Measurements from ENCODE around the gene SLC9A9. TPM values are rescaled to one million over a fixed set of nuclear protein-coding genes. Genes with fewer than 3 reads are reported as not detected.
"Not testable (repeated sequence)": the region's sequence is repeated elsewhere in the genome, so short reads cannot be mapped to it uniquely, and the experiment has no call there.

The SLC9A9 gene
- 21.0 TPM for total RNA-seq
- long read RNA-seq, partial matches to known transcripts, result 12 of 32 reads
- long read RNA-seq, other reads (novel, unspliced or antisense), result 18 of 32 reads

DNA sequence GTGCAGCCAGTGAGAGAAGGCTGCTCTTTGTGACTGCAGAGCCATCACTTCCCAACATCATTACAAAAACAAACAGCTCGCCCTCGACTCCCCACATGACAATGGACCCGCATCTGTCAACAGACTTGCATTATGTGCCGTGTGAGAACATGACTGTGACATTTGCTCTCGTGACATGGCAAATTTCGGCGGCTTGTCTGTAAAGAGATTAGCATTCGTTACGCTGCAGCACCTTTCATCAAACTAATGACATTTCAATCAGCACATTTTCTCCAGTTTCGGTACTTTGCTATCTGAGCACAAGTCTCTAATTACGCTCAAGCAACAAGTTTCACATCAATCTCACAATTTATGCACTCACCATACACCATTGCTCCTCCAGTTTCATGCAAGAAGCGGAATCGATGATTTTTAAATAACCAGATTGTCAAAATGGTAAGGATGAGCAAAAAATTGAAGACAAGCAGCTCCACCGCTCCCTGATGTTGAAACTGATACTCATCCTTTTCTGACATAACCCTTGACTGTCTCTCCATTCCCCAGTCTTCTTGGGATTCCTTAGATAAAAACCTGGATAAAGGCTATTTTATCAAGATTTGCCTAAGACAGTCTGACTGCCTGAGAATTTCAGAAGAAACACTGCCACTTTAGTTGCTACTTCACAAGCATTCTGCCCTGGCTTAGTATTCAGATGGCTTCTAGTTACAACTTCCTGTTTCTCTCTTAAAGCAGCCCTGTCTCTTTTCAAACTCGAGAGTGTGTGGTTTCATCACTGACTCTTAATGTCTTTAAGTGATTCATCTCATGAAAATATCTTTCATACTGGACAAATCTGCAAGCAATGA, at the start of gene SLC9A9:
Gene SLC9A9 (minus strand): TSS at position 682 of the 845 bp plus-strand sequence. CDS start 146 bp downstream, at position 536.
- no peak for DNase-seq (ENCODE audit: low spot score)

DNA sequence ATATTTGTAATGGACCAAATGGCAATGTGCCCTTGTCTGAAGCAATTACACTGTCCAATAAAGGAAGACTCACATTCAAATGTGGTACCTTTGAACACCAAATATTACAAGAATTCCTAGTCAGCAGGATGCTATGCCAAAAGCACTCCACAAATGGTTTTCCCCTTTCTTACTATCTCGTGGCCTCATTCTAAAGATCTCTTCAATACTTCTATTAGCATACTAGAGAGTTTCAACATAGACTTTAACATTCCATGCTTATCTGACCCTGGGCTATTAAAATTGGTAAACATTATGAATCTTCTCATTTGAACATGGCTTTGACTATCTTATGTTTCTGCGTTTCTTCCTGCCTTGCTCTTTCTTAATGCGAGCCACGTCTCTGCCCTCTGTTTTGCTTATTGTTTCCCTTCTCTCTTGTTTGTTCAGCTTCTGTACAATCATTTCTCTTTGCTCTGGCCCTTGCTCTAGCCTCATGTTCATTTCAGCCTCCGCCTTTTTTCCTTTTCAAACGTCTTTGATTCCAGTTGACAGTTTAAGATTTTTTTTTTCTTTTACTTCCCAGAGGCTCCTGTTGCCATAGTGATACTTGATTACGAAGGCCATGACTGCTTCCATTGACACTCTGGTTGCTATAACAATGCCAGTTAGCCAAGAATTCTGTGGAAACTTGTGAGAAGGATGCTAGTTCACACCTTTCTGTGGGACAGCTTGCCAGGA, 49.5 kb upstream of the SLC9A9 start:
- DNase-seq (ENCODE audit: low spot score), result no peak

DNA sequence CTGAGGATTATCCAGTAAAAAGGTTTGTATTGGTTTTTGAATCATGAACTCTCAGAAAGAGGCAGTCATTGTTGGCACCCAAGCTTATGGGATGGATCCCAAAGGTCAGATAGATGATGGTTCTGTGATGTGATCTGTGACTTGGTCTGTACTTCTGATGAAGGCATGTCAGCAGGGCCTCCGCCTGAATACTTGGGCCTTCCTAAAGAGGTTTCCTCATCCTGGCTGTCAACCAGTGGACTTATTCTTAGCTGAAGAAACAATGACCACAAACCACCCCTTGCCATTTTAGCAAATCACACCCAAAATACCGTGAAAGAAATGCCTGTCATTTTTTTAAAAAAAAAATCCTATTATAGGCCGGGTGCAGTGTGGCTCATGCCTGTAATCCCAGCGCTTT, 48.2 kb upstream of the SLC9A9 start:
- DNase-seq (ENCODE audit: low spot score), result no peak

DNA sequence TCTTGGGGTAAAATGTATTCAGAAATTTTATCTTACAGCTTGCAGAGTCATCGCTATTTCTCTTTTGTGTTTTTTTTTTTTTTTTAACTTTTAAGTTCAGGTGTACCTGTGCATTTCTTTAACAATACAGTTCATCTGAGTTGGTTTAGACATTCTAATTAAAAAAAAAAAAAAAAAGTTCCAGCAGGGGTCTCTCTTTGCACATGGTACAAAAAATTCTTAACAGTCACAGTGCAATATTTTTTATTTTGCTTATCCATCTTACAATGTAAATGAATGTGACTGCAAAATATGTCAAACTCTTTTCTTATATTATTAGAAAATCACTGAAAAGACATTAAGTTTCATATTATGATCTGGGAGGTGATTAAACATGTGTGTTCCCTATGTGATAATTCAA, 47.5 kb upstream of the SLC9A9 start:
- no peak for DNase-seq (ENCODE audit: low spot score)

DNA sequence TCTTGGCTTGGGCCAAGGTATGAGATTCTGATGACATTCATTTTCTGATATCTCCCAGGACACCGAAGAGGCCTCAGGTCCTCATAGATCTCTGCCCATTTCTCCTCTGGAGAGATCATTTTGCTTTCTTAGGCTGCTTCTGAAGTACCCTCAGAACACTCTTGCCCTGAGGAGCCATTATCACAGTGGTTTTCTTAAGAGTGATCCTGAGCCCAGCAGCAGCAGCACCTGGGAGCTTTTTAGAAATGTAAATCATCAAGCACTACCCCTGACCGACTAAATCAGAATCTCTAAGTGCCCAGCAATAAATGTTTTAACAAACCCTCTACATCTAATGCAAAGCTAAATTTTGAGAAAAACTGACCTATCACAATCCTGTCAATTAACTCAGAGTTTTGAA, 40.6 kb upstream of the SLC9A9 start:
- DNase-seq (ENCODE audit: low spot score), result no peak

DNA sequence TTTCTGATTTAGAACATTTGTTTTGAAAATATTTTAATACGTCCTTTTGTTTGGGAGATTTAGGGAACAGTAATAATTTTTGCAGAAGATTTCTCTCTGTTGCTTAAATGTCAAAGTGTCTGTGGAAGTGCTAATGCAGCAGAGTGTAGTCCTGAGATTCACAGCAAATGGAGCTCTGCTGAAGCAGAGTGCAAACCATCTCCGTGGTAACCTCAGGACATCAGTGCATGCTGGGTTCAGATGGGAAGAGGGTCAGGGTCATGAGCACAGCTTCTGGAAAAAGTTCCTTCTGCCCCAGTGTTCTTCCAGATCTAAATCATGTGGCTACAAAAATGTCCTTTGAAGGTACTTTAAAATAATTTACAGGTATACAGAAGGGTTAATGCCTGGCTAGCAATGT, 39.9 kb upstream of the SLC9A9 start:
- DNase-seq (ENCODE audit: low spot score), result no peak

DNA sequence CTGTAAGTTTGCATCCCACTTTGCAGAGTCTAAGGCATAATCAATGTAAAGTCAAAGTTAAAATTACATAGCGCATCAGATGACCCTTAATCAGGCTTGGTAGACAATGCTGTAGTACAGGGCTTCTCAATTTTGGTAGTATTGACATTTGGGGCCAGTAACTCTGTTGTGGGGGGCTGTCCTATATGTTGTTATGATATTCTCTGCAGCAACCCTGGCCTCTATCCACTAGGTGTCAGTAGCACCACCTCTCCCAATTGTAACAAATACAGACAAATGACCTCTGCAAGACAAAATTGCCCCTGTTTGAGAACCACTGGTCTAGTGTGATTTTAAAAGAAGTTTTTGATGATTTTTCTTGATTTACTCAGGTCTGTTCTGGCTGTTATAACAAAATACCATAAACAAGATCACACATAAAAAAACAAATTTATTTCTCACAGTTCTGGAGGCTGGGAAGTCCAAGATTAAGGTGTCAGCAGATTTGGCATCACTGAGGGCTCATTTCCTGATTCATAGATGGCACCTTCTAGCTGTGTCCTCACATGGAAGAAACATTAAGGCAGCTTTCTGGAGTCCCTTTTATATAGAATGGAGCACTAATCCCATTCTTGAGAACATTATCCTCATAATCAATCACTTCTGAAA, 37.6 kb upstream of the SLC9A9 start:
- no peak for DNase-seq (ENCODE audit: low spot score)

DNA sequence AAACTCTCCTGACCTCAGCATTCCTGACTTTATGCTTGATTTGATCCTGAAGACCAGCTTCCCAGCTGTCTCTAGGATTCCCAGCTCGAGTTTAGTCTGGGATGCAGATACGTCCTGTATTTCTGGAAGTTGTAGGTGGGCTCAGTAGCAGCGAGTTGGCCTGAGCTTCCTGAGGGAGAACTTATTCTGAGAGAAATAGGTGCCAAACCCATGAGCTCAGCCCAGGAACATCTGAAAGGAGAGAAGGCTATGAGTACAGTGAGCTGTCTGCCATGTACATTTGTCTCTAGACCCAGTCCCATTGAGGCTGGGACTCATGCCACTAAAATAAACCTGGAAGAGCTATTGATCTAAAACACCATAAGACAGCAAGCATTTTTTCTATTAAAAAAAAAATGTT, 36.6 kb upstream of the SLC9A9 start:
- no peak for DNase-seq (ENCODE audit: low spot score)

DNA sequence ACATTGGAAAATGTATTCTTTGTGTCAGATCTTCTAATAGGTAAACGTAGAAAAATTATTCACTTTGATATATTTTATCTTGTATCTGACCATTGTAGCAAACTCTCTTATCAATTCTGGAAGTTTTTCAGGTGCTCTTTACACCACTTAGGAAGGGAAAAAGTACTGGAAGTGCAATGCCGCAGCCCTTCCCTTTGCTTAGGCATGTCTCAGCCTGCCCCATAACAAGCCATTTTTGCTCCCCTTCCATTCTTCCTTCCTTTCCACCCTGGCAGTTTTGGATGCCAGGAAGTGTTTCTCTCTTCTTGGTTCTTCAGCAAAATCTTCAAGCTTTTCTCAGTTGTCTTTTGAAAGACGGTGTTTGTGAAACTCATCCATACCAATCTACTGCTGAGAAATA, 34.9 kb upstream of the SLC9A9 start:
- DNase-seq (ENCODE audit: low spot score), result no peak

DNA sequence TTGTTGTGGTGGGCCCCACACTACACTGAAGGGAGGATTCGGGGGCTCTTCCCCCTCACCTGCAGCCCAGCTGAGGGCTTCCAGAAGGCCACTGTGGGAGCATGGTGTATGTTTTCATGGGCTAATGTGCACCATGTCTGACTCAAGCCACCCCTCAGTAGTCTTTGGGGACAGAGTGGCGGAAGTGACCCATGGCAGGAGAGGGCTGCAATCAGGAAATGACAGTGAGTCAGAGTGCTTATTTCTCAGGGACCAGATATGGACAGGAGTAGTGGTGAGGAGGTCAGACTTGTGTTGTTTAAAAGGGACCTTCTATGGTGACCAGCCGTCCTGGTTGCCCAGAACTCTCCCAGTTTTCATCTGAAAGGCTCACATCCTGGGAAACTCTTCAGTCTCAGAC, 32.8 kb upstream of the SLC9A9 start:
- DNase-seq (ENCODE audit: low spot score), result no peak

DNA sequence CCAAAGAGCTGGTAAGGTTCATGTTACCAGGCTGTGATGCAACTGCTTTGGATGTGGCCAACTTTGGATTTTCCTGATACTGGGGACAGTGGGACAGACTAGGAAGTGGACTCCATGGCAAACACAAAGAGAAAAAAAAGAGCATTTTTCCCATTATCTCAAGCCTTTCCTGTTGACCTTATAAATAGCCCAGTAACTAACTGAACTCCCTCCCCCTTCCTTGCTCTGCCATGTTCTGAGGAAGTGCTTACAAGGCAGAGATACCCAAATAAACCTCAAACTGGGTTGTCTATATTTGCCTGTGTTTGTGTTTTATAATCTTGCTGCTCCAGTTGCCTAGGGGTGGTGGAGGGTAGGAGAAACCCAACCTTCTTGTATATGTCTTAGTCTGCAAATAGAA, 27.3 kb upstream of the SLC9A9 start:
- DNase-seq (ENCODE audit: low spot score), result no peak

DNA sequence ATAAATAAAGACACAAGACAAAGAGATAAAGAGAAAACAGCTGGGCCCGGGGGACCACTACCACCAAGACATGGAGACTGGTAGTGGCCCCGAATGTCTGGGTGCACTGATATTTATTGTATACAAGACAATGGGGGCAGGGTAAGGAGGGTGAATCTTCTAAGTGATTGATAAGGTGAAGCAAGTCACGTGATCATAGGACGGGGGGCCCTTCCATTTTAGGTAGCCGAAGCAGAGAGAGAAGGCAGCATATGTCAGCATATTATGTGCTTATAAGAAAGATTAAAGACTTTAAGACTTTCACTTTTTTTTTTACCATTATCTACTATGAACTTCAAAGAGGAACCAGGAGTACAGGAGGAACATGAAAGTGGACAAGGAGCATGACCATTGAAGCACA, 25.3 kb upstream of the SLC9A9 start:
- DNase-seq (ENCODE audit: low spot score), result not testable (repeated sequence)

DNA sequence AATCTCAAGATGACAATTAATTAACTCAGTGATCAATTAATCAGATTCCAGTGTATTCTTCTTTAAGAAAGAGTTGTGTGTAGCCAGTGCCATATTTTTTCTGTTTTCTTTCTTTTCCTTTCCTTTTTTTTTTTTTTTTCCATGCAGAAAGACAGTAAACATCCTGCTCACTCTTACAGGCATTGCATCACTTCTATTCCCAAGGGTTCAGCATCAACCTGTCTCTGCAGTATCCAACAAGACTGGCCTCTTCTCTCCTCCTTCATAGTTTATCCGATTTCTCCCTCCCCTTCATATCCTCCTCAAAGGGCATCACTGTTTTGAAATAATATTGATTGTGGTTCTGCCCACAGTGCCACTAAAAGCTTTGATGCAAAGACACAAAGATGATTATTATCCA, 17.0 kb upstream of the SLC9A9 start:
- DNase-seq (ENCODE audit: low spot score), result no peak

DNA sequence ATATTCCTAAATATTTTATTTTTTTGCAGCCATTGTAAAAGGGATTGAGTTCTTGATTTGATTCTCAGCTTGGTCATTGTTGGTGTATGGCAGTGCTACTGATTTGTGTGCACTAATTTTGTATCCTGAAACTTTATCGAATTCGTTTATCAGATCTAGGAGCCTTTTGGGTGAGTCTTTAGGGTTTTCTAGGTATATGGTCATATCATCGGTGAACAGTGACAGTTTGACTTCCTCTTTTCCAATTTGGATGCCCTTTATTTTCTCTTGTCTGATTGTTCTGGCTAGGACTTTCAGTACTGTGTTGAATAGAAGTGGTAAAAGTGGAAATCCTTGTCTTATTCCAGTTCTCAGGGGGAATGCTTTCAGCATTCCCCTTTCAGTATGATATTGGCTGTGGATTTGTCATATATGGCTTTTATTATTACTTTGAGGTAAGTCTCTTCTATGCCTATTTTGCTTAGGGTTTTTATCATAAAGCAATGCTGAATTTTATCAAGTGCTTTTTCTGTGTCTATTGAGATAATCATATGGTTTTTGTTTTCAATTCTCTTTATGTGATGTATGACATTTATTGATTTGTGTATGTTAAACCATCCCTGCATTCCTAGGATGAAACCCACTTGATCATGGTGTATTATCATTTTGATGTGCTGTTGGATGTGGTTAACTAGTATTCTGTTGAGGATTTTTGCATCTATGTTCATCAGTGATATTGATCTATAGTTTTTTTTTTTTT, 11.4 kb upstream of the SLC9A9 start:
- no peak for DNase-seq (ENCODE audit: low spot score)

DNA sequence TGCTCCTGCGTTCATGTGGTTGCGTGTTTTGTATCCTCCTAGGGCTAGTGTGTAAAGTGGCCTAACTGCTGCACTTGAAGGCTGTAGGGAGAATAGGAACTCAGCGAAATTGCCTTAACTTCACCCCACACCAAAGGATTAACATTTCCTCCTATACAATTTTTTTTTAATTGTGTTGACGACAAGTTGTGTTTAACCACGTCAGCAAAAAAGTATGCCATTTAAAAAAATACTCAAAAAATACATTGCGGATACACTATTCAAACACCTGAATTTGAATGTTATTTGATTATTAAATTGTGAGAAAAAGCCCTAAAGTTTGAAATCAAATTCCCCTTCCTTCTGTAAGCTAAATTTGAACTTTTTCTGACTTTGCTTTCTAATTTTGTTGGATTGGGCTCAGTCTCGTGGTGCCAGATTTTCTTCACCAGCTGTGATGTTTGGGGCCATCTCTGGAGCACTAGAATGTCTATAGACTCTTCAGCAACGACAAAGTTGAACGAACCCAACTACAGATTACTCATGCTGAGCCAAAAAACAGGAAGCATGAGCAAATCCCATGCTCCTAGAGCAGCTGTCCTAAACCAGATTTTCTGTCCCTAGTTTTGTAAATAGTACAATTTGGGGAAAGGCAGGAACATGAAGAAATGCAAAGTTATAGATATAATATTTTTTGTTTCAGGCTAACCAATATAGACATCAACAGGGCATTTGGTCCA, 8.1 kb upstream of the SLC9A9 start:
- no peak for DNase-seq (ENCODE audit: low spot score)

DNA sequence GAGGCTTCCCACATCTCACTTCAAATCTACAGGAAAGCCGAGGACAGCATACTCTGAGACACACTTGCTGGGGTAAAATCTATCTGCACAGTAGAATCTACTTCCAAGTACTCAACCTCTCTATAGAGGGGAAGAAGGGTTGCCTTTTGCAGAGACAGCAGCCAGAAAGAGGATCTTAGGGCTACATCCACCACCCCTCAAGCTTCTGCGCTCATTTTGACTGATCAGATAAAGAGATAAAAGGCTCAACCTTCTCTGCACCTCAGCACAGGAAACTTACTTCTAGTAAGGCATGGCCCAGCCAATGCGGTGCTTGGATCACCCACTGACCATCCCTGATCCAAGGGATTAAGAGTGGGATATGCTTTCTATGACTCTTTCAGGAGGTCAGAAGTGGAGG, 6.9 kb upstream of the SLC9A9 start:
- DNase-seq (ENCODE audit: low spot score), result no peak

DNA sequence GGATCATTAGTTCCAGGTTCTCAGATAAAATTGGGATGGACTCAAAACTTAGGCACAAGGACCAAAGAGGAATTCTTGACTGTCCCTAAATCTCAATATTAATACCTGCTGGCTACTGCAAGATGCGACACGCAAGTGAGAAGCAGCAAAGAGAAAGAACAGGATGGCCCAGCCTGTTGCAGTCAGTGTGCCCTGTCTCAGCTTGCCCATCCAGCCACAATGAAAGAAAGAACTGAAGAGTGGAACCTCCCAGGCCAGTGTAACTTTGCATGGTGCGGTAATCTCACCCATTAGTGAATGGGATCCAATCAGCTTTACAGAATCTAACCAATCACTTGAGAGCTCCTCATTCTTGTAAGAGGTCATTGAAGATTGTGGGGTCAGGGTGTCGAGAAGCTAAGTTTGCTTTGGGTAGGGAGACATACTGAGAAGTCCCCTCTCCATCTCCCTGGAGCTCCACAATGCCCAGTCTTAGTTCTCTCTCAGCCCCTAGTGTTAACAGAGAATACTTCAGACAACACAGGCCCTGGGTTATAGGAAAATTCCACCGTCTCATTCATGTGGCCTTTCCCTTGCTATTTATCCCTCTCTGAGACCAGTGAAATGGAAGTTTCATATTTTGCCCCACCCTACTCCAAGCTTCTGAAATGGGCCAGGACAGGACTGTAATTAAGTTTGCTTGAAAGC, 3.2 kb upstream of the SLC9A9 start:
- DNase-seq (ENCODE audit: low spot score), result no peak

DNA sequence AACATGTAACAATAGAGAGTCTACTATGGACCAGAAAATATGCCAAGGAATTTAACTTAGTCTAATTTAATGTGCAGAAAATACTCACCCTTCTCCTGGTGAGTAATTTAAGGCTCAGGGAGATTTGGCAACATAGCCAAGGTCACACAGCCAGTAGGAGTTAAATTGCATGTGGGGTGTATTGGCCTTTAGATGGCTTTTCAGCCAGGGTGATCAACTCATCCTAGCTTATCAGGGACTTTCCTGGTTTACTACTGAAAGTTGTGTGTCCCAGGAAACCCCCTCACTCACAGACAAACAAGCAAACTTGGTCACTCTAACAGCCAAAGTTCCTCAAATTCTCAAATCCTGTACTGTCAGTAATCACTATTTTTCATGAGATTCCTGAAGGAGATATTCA, 2.6 kb upstream of the SLC9A9 start:
- no peak for DNase-seq (ENCODE audit: low spot score)

DNA sequence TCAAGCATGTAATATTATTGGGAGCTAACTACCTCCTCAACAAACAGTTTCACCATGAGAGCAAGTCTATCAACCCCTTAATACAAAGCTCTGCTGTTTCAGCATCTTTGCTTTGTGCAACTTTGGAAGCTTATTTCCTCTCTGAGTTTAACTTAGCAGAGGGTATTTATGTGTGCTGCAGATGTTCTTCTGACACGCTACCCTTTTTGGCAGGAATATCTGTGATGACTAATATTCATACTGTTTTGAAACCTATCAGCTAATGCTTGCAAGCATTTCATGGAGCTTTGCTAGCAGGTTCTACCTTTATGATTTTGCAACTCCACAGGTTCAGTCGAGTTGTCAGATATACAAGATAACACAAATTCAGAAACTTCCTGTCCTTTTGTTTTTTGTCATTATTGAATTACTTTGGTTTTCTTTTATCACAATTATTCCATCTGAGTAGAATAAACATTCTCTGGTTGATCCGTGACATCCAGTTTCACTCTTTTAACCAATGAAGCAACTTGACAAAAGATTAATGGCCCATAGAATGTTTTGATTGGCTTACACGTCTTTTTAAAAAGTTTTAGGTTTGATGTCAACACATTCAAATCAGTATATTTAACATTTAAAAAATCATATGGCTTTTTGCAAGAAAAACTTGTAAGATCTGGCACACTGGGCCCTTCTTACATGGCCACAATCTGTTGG, 1.7 kb upstream of the SLC9A9 start:
- no peak for DNase-seq (ENCODE audit: low spot score)

DNA sequence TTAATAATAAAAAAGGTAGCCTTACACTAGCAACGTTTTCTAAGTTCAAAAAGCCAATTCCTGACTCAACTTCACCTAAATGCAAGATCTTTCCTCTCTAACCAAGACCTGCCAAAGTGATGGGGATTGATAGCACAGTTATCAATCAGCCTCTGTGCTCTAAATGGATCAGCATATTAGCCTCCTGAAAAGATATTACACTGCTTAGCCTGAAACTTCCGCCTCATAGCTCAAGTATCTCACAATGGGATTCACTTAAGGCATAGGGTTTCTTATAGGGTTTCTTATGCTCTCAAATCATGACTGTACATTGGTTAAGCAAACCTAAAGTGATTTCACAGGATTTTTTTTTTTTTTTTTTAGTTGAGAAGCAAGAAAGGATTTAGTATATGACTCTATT, 436 bp upstream of the SLC9A9 start:
- DNase-seq (ENCODE audit: low spot score), result no peak

Measured in mesenteric fat pad (tissue), 1 donor.